ENCODE results near the gene TTC28.

Gene TTC28

DNA sequence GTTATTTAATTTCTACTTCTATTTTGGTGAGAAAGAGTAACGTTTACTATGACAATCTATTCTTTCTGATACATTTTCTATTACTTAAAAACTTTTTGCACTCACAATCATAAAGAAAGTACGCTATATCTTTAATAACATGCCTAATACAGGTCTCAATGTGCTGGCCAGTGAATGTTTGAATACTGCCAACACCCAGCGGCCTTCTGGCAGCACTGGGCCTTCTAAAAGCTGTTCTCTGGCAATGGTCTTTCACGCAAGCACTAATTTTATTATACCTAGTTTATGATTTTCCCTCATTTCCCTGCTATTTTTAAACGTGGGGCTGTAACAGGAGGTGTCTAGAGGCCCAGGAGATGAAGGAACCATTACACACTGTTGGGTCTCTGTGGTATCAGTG is 410.8 kb downstream of the TTC28 start:
- no peak for DNase-seq (ENCODE audit: low read depth)

DNA sequence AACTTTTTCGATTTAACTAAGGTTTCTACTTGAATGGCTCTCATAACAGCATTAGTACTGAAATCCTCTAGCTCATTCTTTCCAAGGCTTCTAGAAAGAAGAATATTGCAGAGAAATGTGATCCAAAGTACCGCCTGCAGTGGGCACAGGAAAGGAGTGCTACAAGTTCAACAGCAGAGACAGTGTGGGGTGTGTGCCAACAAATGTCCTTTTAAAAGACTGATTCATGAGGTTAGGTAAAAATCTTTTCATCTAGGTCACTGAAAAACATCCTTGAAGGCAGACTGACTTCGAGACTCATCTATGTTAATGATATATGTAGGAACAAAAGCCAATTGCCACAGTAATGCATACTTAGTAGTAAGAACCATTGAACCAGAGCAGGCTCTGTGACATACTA is 411.5 kb downstream of the TTC28 start:
- DNase-seq (ENCODE audit: low read depth), result no peak

DNA sequence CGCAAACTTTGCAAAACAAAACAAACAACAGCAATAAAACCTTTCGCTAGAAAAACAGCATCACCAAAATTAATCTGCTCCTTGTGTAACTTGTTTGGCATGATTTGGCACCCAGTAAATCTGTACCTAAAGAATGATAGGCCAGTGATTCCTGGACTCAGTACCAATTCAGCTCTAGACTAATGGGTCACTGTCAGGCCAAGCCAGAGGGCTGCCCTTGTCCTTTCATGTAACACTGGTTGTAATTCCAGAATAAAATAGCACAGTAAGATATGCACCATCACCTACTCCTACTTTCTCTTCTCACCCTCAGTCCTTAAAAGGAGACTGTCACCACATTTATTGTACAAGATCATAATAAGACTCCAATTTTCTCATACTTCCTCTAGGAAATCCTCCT is 419.0 kb downstream of the TTC28 start:
- no peak for DNase-seq (ENCODE audit: low read depth)

DNA sequence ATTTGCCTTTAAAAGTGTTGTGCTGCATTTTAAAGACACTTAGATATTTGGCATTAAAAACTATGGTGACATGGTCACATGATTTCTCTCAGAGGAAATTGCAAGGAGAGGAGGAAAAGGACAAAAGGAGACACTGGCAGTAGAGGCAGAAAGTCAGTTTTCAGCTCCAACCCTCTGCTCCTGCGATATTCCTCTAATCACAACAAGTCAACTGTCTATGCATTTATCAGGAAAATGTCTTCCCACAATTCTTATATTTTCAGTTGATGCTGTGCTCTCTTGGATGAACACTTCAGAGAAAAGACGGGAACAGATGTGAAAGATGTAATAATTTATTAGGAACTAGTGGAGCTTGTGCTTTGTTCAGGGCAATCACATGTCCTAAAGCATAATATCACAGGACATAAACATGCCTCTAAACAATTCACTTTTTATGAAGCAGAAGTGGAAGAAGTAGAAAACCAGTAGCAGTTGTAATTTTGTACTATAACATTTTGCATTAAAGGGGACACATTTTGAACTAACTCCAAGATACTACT is 419.8 kb downstream of the TTC28 start:
- DNase-seq (ENCODE audit: low read depth), result no peak

DNA sequence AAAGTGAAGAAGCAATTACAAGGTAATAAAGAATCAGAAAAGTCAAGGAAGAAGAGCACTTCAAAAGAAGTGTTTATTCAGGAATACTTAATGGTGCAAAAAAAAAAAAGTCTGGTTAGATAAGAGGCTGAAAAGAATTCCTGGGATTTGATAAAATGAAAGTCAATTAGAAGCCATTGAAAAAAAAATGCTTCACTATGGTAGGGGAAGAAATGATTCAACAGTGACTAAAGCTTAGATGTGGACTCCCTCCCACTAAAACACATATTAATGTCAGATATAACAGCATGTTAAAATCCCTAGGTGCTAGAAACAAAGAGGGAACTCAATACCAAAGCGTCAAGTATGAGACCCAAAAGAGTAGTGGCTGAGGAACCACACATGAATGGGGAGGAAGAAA is 425.2 kb downstream of the TTC28 start:
- no peak for DNase-seq (ENCODE audit: low read depth)

DNA sequence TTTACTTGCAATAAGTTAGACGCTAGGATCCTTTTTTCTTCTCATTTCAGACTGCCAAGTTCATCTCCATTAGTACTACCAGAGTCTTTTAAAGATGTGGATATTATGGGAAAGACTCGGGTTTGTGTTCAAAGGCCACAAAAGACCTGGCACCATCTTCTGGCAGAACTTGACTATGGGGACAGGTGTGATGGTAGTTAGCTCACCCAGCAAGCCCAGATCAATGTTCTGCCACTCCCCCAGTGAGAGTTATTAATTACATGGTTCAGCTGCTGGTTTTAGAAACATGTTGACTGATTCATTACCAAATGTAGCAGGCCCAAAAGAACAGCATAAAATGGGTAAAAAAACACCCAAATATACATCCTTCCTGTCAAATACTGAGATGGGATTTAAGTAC is 427.1 kb downstream of the TTC28 start:
- DNase-seq (ENCODE audit: low read depth), result no peak

DNA sequence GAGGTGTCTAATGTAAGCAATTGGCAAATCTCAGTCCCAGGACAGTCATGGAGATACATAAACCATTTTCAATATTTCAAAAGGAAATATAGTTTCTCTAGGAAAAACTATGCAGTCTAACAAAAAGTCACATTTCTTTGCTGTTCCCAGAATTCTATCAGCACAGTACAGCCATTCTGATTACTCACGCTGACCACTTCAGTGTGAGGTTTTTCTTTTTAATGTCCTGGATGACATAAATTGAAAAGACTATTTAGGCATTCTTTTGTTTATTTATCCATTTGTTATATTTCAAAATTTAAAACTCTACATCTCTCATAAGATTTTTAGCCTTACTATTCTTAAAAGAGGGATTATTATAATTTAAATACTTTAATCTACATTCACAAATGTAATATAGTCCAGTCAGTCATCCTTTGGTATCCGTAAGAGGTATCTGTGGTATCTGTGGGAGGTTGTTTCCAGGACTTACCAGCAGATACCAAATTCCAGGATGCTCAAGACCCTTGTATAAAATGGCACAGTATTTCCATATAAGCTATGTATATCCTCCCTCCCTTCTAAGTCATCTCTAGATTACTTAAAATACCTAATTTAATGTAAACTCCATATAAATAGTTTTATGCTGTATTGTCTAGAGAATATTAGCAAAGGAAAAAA is 429.5 kb downstream of the TTC28 start:
- no peak for DNase-seq (ENCODE audit: low read depth)

DNA sequence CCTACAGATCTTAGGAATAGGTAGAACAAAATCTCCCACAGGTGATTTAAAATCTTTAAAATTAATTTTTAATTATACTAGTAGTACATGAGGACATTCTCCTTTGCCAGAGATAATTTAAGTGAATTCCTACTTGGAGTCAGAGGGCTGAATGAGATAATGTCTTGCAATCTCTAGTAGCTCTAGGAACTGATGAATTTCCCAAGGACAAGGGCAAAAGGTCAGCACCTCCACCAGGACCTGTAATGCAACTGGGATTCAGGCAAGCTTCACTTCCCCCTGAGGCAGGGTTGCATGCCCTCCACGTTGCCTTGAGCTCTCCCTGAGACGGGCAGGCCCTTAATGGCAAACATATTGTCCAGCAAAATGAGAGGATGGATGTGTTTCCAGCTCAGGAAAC is 430.2 kb downstream of the TTC28 start:
- DNase-seq (ENCODE audit: low read depth), result no peak

DNA sequence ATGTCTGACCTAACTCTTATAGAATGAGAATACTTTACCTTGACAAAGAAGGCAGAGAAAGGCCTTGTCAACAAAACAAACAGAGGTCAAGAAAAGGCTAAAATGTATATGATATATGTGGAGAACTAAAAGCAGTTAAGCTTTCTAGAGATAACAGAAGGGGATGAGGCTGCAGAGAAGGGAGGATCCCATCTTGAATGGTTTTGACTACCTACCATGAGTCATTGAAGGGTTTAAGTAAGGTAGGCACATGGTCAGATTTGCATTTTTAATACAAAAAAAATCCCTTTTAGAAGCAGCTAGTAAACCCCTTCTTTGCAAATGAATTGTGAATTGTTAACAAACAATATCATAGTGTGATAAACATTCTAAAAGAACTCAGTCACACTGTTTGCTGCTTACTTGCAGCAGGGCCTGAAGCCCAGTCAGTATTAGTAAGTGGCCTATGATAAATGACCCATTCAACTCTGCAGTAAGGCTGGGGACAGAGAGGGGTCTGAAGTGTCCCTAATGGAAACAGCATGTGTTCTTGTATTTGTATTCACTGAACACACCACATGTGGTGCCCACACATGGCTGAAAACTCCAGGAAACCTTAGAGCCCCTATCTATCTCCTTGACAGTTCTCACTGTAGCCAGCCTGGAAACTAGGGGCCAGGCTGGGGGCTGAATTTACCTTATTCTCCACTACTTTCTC is 431.8 kb downstream of the TTC28 start:
- no peak for DNase-seq (ENCODE audit: low read depth)

DNA sequence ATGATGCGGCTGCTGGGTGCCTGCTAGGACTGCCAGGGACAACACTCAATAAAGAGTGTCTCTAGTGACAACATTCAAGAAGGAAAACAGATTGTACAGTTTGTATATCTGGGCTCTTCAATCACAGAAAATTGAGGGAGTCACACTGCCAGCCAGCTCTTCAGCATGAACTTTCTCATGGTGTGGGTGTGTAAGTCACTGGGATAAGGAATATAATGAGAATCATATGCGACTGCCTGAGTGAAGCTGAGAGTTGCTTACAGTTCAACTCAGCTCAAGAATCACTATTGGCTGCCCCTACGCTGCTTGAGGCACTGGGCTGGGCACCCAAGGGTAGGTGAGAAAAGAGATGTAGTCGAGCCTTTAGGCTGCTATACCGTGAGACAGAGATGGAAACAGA is 432.5 kb downstream of the TTC28 start:
- no peak for DNase-seq (ENCODE audit: low read depth)

DNA sequence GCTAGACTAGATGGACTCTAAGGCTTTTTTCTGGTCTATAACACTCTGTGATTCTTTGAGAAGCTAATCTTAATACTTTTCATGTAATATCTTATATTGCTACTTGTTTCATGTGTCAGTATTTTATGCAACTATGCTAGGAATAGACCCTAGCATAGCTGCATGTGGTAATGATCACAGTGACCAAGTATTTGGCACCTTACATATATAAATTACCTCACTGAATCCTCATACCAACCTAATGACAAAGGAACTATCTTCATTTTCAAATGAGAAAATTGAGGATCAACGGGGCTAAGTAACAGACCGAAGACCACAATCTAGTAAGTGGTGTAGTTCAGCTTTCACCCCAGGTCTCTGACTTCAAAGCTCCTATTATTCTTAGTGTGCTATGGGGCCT is 433.2 kb downstream of the TTC28 start:
- no peak for DNase-seq (ENCODE audit: low read depth)

DNA sequence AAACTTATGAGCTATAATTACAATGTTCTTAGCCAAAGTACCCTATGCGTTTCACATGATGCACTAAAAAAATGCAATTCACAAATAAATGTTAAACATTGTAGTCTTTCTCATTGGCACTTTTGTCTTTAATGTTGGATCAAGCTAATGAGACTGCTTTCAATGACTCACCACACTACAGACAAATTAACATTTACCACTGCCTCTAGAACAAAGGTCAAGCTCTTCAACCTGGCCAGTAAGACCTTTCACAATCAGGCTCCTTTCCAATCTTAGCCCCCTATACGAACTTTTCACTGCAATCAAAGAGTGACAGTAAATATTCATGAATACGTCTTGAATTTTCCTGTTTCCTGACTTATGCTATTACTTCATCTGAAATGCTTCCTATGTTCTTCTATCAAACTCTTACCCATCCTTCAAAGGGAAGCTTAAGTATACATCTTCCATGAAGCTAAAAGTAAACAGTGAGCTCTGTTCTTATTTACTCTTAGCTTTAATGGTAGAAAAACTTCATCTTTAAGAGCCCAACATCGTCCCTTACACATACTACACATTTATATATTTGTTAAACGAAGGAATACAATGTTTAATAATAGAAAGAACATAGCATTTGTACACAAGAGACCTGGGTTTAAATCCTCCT is 433.9 kb downstream of the TTC28 start:
- no peak for DNase-seq (ENCODE audit: low read depth)

DNA sequence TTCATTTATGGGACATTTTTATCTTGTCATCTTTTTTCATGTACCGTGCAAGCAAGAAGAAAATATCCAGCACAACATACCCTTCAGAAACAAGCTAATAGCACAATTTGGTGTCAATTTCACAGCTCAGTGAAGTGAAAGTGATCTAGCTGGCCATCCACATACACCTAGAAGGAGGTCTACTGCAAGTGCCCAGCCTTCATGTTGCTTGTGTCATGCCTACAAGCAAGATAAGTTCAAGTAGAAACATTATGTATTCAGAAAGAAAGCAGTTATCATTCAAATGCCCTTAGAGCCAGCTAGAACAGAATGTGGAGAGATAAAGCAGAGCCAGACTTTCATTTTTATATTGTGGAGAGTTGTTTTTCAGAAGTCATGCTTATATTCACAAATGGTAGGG is 434.9 kb downstream of the TTC28 start:
- no peak for DNase-seq (ENCODE audit: low read depth)

DNA sequence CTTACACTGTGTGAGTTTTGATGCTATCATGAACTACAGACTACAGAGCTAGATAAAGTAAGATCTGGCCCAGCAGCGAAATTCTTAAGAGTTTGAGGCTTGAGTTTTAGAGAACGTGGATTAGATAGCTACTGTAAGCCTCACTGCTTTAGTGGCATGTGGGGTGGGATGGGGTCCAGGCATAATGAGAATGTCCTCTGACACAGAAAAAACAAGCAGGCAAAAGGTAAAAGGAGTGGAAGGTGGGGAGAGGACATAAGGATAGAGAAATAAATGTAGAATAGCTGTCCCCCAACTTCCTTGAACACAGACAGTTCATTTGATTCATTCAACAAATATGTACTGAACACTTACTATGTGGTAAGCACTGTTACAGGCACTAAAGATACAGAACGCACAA is 436.1 kb downstream of the TTC28 start:
- DNase-seq (ENCODE audit: low read depth), result no peak

DNA sequence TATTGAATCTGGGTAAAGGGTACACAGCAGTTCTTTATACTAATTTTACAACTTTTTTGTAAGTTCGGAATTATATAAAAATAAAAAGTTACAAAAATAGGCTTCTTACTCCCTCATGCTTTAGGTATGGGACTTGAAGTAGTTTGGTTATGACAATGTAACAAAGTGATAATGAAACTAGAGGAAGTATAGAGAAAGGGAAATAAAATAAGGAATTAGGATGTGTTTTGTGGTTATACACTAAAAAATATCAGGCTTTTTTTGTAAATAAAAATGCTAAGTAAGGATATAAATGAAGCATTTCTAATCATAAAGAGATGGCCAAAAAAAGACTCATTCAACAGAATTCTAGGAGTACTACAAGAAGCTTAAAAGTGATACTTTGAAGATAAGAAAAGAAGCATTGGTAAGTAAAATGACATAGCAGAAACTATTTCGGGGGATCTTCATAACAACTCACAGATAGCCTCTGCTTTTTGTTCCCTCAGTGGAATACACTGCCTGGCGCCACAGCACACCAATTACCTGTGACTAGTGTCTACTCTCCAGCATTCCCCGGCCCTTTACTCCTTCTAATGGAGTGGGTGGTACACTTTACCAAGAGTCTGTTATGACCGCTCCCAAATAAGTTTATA is 437.9 kb downstream of the TTC28 start:
- DNase-seq (ENCODE audit: low read depth), result no peak

DNA sequence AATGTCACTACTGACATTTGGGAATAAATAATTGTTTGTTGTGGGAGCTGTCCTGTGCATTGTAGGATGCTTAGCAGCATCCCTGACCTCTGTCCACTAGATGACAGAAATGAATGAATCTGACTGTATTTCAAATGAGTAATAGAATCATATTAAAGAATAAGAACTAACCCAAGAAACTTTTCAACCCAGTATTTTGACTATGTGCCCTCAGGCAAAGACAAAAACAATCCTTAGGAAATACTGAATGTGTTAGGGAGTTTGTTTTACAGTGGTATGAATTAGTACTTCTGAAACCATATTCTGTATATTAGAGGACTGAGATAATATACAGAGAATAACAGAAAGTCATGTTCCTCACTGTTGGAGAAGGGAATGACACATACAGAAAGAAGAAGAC is 439.7 kb downstream of the TTC28 start:
- no peak for DNase-seq (ENCODE audit: low read depth)

DNA sequence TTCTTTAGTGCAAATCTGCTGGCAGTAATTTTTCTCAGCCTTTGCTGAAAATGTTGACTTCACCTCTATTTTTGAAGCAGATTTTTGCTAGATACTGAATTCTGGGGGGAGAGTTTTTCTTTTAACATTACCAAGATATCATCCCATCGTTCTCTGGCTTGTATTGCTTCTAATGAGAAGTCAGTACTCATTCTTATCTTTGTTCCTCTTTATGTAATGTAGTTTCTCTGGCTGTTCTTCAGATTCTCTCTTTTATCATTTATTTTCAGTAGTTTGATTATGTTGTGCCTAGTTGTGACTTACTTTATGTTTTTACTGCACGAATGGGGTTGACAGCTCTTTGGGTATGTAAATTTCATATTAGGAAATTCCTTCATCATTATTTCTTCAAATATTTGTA is 441.9 kb downstream of the TTC28 start:
- no peak for DNase-seq (ENCODE audit: low read depth)

DNA sequence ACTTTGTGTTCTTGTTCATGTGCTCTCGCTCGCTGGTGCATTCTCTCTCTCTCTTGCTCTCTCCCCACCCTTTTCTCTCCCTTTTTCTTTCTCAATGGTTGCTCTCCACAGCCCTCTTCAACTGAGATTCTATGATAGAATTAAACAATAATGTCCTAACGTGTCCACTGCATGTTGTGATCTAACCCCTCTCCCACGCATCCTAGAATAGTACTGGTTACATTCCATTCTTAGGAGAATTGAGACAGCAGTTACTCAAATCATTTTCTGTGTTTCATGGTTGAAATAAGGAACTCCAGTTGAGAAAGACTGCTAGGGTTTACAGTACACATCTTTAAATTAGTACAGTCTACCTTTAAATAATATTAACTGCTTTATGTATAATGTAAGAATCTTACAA is 442.5 kb downstream of the TTC28 start:
- no peak for DNase-seq (ENCODE audit: low read depth)

DNA sequence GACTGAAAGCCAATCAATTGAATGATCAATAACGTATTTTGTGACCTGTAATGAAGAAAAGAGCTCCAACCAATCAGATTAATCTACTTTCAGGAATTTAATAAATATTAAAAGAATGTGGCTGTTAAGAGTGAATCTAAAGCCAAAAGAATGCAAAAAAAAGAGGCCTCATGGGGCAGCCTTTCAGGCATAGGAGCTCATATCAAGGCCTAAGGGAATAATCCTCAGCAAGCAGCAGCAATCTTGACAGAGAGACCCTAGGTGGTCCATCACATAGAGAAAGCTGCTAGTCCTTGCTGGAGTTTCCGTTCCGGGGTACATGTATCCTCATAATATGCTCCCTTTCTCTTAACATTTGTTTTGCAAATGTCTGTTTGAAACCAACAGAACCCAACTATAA is 447.4 kb downstream of the TTC28 start:
- no peak for DNase-seq (ENCODE audit: low read depth)

DNA sequence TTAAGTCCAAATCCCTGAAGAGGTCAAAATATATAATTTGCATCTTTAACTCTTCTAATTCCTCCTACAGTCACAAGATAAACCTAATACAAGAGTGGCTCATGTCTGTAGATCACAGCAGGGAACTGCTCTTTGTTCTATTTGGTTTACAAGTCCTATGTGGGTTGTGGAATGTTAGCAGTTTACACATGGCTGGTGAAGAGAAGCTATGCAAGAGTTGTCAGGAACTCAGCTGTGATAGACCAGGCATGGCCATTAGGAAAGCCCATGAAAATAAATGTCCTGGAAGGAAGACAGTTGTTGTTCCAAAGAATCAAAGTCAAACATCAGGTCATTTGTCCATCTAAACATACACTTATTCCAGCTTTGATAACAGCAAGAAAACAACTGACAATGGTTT is 448.2 kb downstream of the TTC28 start:
- DNase-seq (ENCODE audit: low read depth), result no peak

DNA sequence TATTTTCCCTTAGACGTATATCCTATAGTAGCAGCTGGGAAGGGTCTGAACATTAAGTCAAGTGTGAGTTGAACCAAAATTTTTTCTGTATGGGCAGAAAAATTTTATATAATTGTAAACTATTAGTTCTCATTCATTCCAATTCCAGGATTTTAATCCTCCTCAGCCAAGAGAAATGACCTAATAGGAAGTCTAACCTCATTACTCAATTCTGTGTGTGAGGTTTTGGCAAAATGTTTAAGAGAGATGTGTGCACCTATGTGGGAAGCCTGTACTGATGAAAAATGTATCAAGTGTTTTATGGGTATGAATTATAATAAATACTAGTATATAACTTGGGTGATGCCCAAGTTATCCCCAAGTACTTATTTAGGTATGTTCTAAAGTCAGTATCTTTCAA is 449.0 kb downstream of the TTC28 start:
- no peak for DNase-seq (ENCODE audit: low read depth)

DNA sequence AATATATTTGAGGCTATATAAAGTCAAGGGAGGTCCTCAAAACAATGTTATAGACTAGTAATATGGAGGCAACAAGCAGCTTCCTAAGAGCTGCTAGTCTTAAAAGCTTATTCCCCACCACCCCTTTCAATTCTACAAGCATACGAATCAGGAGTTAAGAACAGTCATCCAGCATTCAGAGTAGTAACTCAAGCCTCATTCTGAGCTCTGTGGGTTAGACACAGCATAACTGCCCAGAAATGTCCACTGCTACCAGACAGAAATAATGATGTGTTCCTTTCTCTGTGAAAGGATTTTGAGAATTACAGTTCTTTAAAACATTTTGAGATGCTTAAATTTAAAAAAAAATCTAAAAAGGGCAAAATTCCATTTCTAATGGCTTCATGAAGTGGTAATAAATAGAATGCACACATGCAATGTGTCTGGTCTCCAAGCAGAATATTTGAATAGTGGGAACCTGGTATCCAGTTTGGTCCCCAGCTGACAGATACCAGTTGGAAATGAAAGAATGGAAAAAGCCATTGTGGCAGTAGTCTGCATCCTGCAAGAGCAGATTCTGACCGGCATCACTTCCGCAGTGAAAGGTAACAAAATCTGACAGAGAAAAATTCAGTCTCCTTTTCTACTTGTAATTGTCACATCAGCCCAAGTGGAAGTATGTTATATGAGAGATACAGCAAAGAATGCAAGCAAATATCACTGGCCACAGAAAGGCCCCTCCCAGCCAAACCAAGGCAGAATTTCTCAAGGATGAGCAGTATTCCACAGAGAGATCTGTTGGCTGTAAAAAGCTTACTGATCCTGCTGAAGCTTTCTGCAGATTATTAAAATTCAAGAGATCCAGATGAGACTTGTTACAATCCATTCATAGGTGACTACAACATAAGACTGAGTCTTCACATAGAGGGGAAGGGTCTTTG is 449.8 kb downstream of the TTC28 start:
- no peak for DNase-seq (ENCODE audit: low read depth)
